ENCODE data around the gene CASQ2. TPM values are rescaled to one million over a fixed set of nuclear protein-coding genes. Genes with fewer than 3 reads are reported as not detected.

The CASQ2 gene
- polyA plus RNA-seq, 3 donors, result not detected

DNA sequence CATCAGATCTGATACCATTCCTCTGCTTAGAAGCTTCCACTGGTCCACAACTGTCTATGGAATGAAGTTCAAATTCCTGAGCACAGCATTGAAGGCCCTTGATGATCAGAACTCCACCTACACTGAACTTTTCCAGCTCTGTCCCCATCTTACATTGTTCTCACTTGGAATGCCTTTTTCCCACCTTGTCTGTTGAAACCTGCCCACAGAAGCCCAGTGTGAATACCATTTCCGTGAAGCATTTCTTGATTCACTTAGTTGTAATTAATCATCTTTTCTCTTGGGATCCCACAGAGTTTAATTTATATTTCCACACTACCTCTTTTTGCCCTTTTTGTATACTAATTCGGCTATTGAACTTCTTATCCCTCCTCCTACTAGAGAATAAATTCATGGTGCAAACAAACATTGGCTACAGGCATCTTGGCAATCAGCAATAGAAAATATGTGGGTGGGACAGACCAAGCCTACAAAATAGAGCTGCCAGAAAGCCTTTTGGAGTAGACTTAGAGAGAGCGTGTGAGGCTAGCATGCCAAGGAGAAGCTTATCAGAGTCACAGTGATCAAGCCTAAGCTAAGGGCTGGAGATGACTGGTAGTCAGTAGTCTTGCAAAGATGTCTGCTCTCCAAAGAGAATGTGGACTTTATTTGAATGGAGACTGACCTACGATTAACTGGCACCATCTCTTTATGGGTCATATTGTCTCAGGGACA lies 46.3 kb upstream of the CASQ2 start:
- H3K4me1 Mint-ChIP-seq, result peaks cover 14% of the 10 kb centered on the region
- no peaks in the 10 kb centered on the region for H3K36me3 ChIP-seq (replicated peaks in 1 of 2; ENCODE audit: control insufficient read depth in 1 of 2, insufficient read depth in 2 of 2, low read length in 2 of 2)
- H3K9ac ChIP-seq (ENCODE audit: insufficient read depth, low read length, poor library complexity, severe bottlenecking), result no peak overlapping the region
- H3K36me3 Mint-ChIP-seq, result no peaks in the 10 kb centered on the region
- no peak overlapping the region for H2AFZ ChIP-seq (ENCODE audit: insufficient read depth, low read depth, low read length, poor library complexity, severe bottlenecking)
- no peaks in the 10 kb centered on the region for H3K27me3 ChIP-seq (ENCODE audit: control insufficient read depth in 2 of 2, insufficient read depth in 2 of 2, low read length in 2 of 2)
- TF ChIP-seq, protein P1, sequence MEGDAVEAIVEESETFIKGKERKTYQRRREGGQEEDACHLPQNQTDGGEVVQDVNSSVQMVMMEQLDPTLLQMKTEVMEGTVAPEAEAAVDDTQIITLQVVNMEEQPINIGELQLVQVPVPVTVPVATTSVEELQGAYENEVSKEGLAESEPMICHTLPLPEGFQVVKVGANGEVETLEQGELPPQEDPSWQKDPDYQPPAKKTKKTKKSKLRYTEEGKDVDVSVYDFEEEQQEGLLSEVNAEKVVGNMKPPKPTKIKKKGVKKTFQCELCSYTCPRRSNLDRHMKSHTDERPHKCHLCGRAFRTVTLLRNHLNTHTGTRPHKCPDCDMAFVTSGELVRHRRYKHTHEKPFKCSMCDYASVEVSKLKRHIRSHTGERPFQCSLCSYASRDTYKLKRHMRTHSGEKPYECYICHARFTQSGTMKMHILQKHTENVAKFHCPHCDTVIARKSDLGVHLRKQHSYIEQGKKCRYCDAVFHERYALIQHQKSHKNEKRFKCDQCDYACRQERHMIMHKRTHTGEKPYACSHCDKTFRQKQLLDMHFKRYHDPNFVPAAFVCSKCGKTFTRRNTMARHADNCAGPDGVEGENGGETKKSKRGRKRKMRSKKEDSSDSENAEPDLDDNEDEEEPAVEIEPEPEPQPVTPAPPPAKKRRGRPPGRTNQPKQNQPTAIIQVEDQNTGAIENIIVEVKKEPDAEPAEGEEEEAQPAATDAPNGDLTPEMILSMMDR (IDR thresholded peaks at IDR 0.05), result no peak
- peaks cover 0 to 3% (median 0%) of the 10 kb centered on the region in 3 donors for H3K27me3 Mint-ChIP-seq (ENCODE audit: low read depth in 3 of 3)
- no peak overlapping the region for H3K27ac Mint-ChIP-seq
- WGBS (ENCODE audit: insufficient coverage), result 100% methylated on average over 2 of the region's 4 CpGs
- no peaks in the 10 kb centered on the region for H3K9me3 Mint-ChIP-seq
- peaks cover 12 to 13% of the 10 kb centered on the region in 2 donors for H3K4me1 ChIP-seq (ENCODE audit: control insufficient read depth in 1 of 2, insufficient read depth in 2 of 2, low read length in 2 of 2)
- H4K20me1 ChIP-seq (ENCODE audit: insufficient read depth, low read length), result no peaks in the 10 kb centered on the region
- no peaks in the 10 kb centered on the region for H3K9me3 ChIP-seq (replicated peaks in 1 of 2; ENCODE audit: control insufficient read depth in 1 of 2, insufficient read depth in 1 of 2, low read length in 2 of 2)
- DNase-seq, result no peak
- H3K79me2 ChIP-seq (ENCODE audit: insufficient read depth, low read length), result no peaks in the 10 kb centered on the region
- no peak overlapping the region for H3K27ac ChIP-seq (ENCODE audit: low read depth in 1 of 2, low read length in 2 of 2)
- no peak overlapping the region for H3K4me2 ChIP-seq (replicated peaks; ENCODE audit: extremely low read depth, low read length, poor library complexity, severe bottlenecking)
- intact Hi-C loops (cut with micrococcal nuclease), result loop anchor here in 1 of 2 donors (5.0 kb wide), 1 partner anchor 62 kb away; no protein-coding TSS in a partner anchor
- H3K4me3 Mint-ChIP-seq, result peak overlapping the region in 1 of 2 donors; percentile 24
- no peak overlapping the region for H3K4me3 ChIP-seq (replicated peaks in 1 of 3; ENCODE audit: low read depth in 2 of 3, low read length in 3 of 3)

- Histone ChIP-seq H3K4me3 (replicated peaks in 1 of 3; ENCODE audit: low read depth in 2 of 3, low read length in 3 of 3) (no peak overlapping the region), H3K27ac (ENCODE audit: low read depth in 1 of 2, low read length in 2 of 2) (no peak overlapping the region), H3K9me3 (replicated peaks in 1 of 2; ENCODE audit: control insufficient read depth in 1 of 2, insufficient read depth in 1 of 2, low read length in 2 of 2) (no peaks in the 10 kb centered on the region), H3K4me1 (ENCODE audit: control insufficient read depth in 1 of 2, insufficient read depth in 2 of 2, low read length in 2 of 2) (peaks cover 18 to 20% of the 10 kb centered on the region in 2 donors), H3K4me2 (replicated peaks; ENCODE audit: extremely low read depth, low read length, poor library complexity, severe bottlenecking) (no peak overlapping the region), H2AFZ (ENCODE audit: insufficient read depth, low read depth, low read length, poor library complexity, severe bottlenecking) (no peak overlapping the region), H3K9ac (ENCODE audit: insufficient read depth, low read length, poor library complexity, severe bottlenecking) (no peak overlapping the region), H4K20me1 (ENCODE audit: insufficient read depth, low read length) (no peaks in the 10 kb centered on the region), H3K27me3 (ENCODE audit: control insufficient read depth in 2 of 2, insufficient read depth in 2 of 2, low read length in 2 of 2) (no peaks in the 10 kb centered on the region), H3K36me3 (replicated peaks in 1 of 2; ENCODE audit: control insufficient read depth in 1 of 2, insufficient read depth in 2 of 2, low read length in 2 of 2) (no peaks in the 10 kb centered on the region), H3K79me2 (ENCODE audit: insufficient read depth, low read length) (no peaks in the 10 kb centered on the region)
- Mint-ChIP-seq H3K9me3 (no peaks in the 10 kb centered on the region), H3K4me1 (peaks cover 20% of the 10 kb centered on the region), H3K27me3 (ENCODE audit: low read depth in 3 of 3) (peaks cover 0 to 3% (median 0%) of the 10 kb centered on the region in 3 donors), H3K36me3 (no peaks in the 10 kb centered on the region), H3K4me3 (no peak overlapping the region), H3K27ac (peak overlapping the region in 3 of 7 donors; percentile 48 to 88 (median 75))
- intact Hi-C loops (cut with micrococcal nuclease), result loop anchor here in 1 of 2 donors (5.0 kb wide), 1 partner anchor 64 kb away; no protein-coding TSS in a partner anchor
- TF ChIP-seq, protein P1 (IDR thresholded peaks at IDR 0.05), result no peak
- WGBS (ENCODE audit: insufficient coverage), result no CpG with 5 or more reads among the region's 1 CpG
- DNase-seq, result peak; percentile 61 to 75 (median 63)
Observed at GRCh38 chr1:115813727-115814126, 45.2 kb upstream of the CASQ2 start.
